GM12891 (cell line): ENCODE results near the gene PRDM13.

Experiments used
- PAX5 ChIP-seq: IDR thresholded peaks from 2 replicates; pipeline ENCODE4 v1.6.1; 2011; ENCODE audit warnings: low read length, moderate library complexity, mild to moderate bottlenecking; ENCODE audit not compliant: insufficient read depth, severe bottlenecking
- POLR2A ChIP-seq: IDR thresholded peaks from 2 replicates; pipeline ENCODE4 v1.6.1; 2011; ENCODE audit warnings: low read depth, low read length, control low read depth
- POLR2AphosphoS5 ChIP-seq: IDR thresholded peaks from 2 replicates; pipeline ENCODE4 v1.6.1; 2011; ENCODE audit warnings: low read depth, low read length, control low read depth
- POU2F2 ChIP-seq: IDR thresholded peaks from 2 replicates; pipeline ENCODE4 v1.6.1; 2011; ENCODE audit warnings: low read depth, mild to moderate bottlenecking, control low read depth, low read length, moderate library complexity
- SPI1 ChIP-seq: IDR thresholded peaks from 2 replicates; pipeline ENCODE4 v1.6.1; 2011; ENCODE audit warnings: low read depth, low read length, control low read depth
- TAF1 ChIP-seq: IDR thresholded peaks from 2 replicates; pipeline ENCODE4 v1.6.1; 2011; ENCODE audit warnings: low read depth, low read length, control low read depth

GRCh38 chr6:99603421-99604165 is 3.0 kb upstream of the PRDM13 start:
- TF ChIP-seq POLR2A (no peak), POLR2AphosphoS5 (no peak), TAF1 (no peak), PAX5 (no peak), SPI1 (no peak), POU2F2 (no peak)
